Measurements from ENCODE around the gene RNASE7.

The RNASE7 gene

GRCh38 chr14:21068521-21069387, 26.6 kb downstream of the RNASE7 start:
- DNase-seq (ENCODE audit: low read depth), result peak; percentile 34

GRCh38 chr14:21069388-21070082, 27.4 kb downstream of the RNASE7 start:
- no peak for DNase-seq (ENCODE audit: low read depth)

- DNase-seq (ENCODE audit: low read depth), result no peak
Measured at GRCh38 chr14:21070083-21070609, 28.0 kb downstream of the RNASE7 start, which contains the start of gene ARHGEF40. ARHGEF40 (plus strand) TSS chr14:21070304; CDS start chr14:21070397, 93 bp downstream.

GRCh38 chr14:21070610-21071224, 28.6 kb downstream of the RNASE7 start:
- no peak for DNase-seq (ENCODE audit: low read depth)

GRCh38 chr14:21071225-21072030, 29.3 kb downstream of the RNASE7 start:
- DNase-seq (ENCODE audit: low read depth), result no peak

GRCh38 chr14:21072031-21072473, 29.9 kb downstream of the RNASE7 start:
- DNase-seq (ENCODE audit: low read depth), result no peak

- DNase-seq (ENCODE audit: low read depth), result no peak
Measured at GRCh38 chr14:21072781-21073339, 30.7 kb downstream of the RNASE7 start.

GRCh38 chr14:21073921-21074320, 31.8 kb downstream of the RNASE7 start:
- DNase-seq (ENCODE audit: low read depth), result no peak

- DNase-seq (ENCODE audit: low read depth), result no peak
Measured at GRCh38 chr14:21074398-21075272, 32.5 kb downstream of the RNASE7 start.

GRCh38 chr14:21075719-21076437, 33.7 kb downstream of the RNASE7 start:
- DNase-seq (ENCODE audit: low read depth), result no peak

GRCh38 chr14:21077672-21078071, 35.5 kb downstream of the RNASE7 start:
- DNase-seq (ENCODE audit: low read depth), result no peak

- DNase-seq (ENCODE audit: low read depth), result no peak
Measured at GRCh38 chr14:21078287-21078686, 36.1 kb downstream of the RNASE7 start.

GRCh38 chr14:21078726-21079125, 36.6 kb downstream of the RNASE7 start:
- no peak for DNase-seq (ENCODE audit: low read depth)

- no peak for DNase-seq (ENCODE audit: low read depth)
Measured at GRCh38 chr14:21081521-21082142, 39.5 kb downstream of the RNASE7 start.

GRCh38 chr14:21083565-21084325, 41.6 kb downstream of the RNASE7 start:
- DNase-seq (ENCODE audit: low read depth), result no peak

GRCh38 chr14:21084396-21084795, 42.2 kb downstream of the RNASE7 start:
- DNase-seq (ENCODE audit: low read depth), result no peak

GRCh38 chr14:21084998-21085853, 43.1 kb downstream of the RNASE7 start:
- no peak for DNase-seq (ENCODE audit: low read depth)
